Cardiac fibroblast (primary cell): ENCODE results near the gene RUFY4.

Source experiments
- DNase-seq, 2 donors: peaks; one replicate each; pipeline versions ENCODE4 v3.0.0 to v3.0.0-alpha.2; 2010; ENCODE audit warnings: low read depth in 2 of 2
- H3K4me3 ChIP-seq, 2 donors: replicated peaks in 1 of 2; 1 replicate in 1 of 2; 2 replicates in 1 of 2; pipeline ENCODE4 v1.5.1; 2011; ENCODE audit warnings: low read depth in 2 of 2, low read length in 2 of 2, mild to moderate bottlenecking in 2 of 2, moderate library complexity in 1 of 2
- CTCF ChIP-seq: IDR thresholded peaks from one replicate; pipeline ENCODE4 v1.5.1; 2011; ENCODE audit warnings: low read depth, mild to moderate bottlenecking, low read length, inconsistent platforms

RUFY4 gene, protein sequence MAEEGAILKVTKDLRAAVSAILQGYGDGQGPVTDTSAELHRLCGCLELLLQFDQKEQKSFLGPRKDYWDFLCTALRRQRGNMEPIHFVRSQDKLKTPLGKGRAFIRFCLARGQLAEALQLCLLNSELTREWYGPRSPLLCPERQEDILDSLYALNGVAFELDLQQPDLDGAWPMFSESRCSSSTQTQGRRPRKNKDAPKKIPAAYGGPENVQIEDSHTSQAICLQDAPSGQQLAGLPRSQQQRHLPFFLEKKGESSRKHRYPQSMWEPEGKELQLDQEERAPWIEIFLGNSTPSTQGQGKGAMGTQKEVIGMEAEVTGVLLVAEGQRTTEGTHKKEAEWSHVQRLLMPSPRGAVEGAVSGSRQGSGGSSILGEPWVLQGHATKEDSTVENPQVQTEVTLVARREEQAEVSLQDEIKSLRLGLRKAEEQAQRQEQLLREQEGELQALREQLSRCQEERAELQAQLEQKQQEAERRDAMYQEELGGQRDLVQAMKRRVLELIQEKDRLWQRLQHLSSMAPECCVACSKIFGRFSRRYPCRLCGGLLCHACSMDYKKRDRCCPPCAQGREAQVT

DNA sequence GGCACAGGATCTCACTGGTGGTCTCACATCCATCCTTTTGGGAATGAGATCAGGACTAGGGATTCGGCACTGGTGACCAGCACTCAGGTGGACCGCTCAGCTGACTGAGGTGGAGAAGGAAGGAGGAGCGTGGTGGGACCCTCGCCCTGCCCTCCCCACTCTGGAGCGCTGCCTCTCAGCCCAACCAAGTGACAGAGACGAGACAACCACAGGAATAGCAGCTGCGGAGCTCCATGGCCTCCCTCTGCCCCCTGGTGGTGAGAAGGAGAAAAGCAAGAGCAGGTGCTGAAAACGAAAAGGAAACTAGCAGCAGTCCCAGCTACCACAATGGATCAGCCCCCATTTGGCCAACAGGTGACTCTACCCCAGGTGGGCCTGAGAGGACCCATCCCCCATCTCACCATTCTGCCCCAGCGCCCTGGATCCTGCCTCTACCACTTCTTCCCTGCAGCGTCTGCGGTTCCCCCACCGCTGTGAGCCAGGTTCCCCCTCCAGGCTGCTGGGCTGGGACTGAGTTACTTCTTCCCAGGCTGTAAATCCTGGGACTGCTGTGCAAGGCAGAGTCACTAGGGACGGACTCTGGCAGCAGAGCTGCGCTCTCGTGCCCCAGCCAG lies at the start of gene RUFY4:
Gene RUFY4, plus strand, starts transcription at position 533 of the 614 bp plus-strand sequence. CDS start 1,353 bp downstream, outside the sequence.
- peak; percentile 75 for TF ChIP-seq CTCF
- peak within 1 kb of the TSS in 1 of 2 donors; percentile 10 for H3K4me3 ChIP-seq
- peak; percentile 69 to 71 for DNase-seq

DNA sequence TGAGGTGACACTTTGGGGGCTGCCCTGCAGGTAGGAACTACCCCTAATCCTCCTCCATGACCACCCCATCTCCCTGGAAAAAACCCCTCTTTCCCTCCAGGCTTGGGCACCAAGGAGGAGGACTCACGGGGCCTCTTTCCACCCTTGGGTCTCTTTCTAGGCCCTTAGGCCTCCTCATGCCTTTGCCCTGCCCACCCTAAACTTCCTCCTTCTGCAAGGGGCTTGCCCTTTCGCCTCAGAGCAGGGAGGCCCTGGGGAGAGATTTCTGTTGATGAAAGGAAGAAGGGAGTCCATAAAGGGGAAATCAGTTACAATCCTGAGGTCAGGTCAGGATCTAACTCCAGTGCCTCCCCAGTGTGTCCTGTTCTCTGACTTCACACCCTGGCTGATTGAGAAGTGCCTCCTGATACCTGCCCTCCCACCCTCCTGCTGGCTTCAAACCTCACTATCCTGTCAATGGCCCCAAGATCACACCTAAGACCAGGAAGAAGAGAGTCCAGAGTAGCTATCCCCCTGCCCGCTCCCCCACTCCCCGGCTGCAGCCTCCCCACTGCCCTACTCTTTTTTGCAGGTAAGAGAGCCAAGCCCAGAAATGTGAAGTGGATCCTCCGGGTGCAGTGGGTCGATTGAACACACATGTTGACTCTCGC lies 49.5 kb upstream of the RUFY4 start:
- no peak for TF ChIP-seq CTCF
- no peak for DNase-seq
- H3K4me3 ChIP-seq, result no peak overlapping the region

DNA sequence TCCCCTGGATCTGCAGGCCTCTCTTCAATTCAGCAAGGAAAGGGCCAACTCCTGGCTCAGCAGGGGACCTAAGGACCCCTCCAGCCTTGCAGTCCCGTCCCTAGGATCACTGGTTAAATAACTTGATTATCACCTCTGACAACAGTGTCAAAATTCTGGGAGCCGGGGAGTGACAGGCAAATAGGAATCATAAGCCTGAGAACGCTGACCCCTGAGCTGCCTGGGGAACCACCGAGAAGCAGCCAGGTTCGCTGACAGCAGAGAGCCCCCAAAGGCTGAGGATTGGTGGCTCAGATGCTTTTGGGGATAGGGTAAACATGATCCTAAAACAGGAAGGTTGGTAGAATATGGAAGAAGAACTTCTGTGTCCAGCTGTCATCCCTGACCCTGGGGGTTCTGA lies 48.8 kb upstream of the RUFY4 start:
- TF ChIP-seq CTCF, result no peak
- no peak overlapping the region for H3K4me3 ChIP-seq
- no peak for DNase-seq

GRCh38 chr2:218020966-218021535 lies 48.0 kb upstream of the RUFY4 start:
- TF ChIP-seq CTCF, result no peak
- no peak overlapping the region for H3K4me3 ChIP-seq

DNA sequence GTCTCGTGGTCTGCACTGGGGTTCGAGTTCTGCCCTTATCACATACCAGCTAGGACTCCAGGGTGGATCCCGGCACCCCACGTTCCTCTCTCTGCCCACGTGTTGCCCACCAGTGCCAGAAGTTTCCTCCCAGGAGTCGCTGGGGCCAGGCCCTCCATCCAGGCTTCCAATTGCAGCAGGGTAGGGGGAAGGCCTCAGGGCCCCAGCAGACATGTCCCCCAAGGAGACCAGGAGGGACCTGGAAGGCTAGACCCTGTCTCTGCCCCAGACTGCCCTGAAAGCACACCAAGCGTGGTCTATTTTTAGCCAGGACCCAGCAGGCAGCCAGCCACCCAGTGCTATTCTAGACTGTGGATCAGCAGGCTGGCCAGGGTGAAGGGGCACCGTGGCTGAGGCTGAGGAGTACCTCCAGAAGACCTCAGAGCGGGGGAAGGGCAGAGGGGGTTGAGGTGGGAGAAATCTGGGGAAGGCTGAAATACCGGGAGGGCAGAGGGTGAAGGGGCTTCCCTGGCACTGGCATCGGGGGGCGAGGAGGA lies 47.4 kb upstream of the RUFY4 start:
- no peak for TF ChIP-seq CTCF
- H3K4me3 ChIP-seq, result no peak overlapping the region
- no peak for DNase-seq

More at GRCh38 chr2:218020966-218021535, 48.0 kb upstream of the RUFY4 start:
- no peak for DNase-seq
